Right atrium auricular region (tissue), 2 donors: ENCODE data around the gene PAX8. TPM values are rescaled to one million over a fixed set of nuclear protein-coding genes. Genes with fewer than 3 reads are reported as not detected.

Experiments used
- DNase-seq: peaks from one replicate; pipeline ENCODE4 v3.0.0-alpha.2; 2019; ENCODE audit warnings: low spot score
- H3K27ac ChIP-seq, 2 donors: fragments of 200-600 bp; sonication (generic); 1 replicate in 1 of 2; 2 replicates in 1 of 2; pipeline ENCODE4 v1.5.1; 2016 to 2019
- H3K27me3 ChIP-seq, 2 donors: fragments of 200-600 bp; sonication (generic); one replicate each; pipeline versions ENCODE4 v1.5.1 to v1.6.0; 2017 to 2019
- H3K36me3 ChIP-seq: fragments of 200-600 bp; sonication (generic); one replicate; pipeline ENCODE4 v1.5.1; 2016
- H3K4me1 ChIP-seq, 2 donors: fragments of 200-600 bp; sonication (generic); one replicate each; pipeline versions ENCODE4 v1.5.1 to v1.6.0; 2017 to 2019
- H3K4me3 ChIP-seq, 2 donors: fragments of 200-600 bp; sonication (generic); 1 replicate in 1 of 2; 2 replicates in 1 of 2; pipeline ENCODE4 v1.5.1; 2017 to 2019; ENCODE audit warnings: mild to moderate bottlenecking in 1 of 2, moderate library complexity in 1 of 2
- H3K9me3 ChIP-seq, 2 donors: fragments of 200-600 bp; sonication (generic); one replicate each; pipeline ENCODE4 v1.5.1; 2019
- CTCF ChIP-seq, 2 donors: fragments of 200-600 bp; sonication (generic); IDR thresholded peaks; one replicate each; pipeline ENCODE4 v1.5.1; 2019; ENCODE audit warnings: antibody characterized with exemption in 2 of 2
- total RNA-seq, 2 donors: library from RNA; depleted of rRNA; stranded (reverse); fragments of >200 nt; gene quantifications; one replicate each; pipeline ENCODE4 v1.1.0, GENCODE V29; 2016

PAX8 gene
- total RNA-seq, 2 donors from 2014 or later = 0.37 to 1.2 TPM

- DNase-seq = no peak
- no peaks in the 10 kb centered on the region for H3K36me3 ChIP-seq
- no peak overlapping the region for H3K27ac ChIP-seq
- TF ChIP-seq CTCF (IDR thresholded peaks at IDR 0.05) = no peak
- peaks cover 0 to 28% of the 10 kb centered on the region in 2 donors for H3K4me1 ChIP-seq
- no peaks in the 10 kb centered on the region for H3K27me3 ChIP-seq
- no peak overlapping the region for H3K4me3 ChIP-seq
- H3K9me3 ChIP-seq = no peaks in the 10 kb centered on the region
Measured at GRCh38 chr2:113255140-113256070, 23.3 kb downstream of the PAX8 start.

- TF ChIP-seq CTCF (IDR thresholded peaks at IDR 0.05) = no peak
- peaks cover 0 to 34% of the 10 kb centered on the region in 2 donors for H3K4me1 ChIP-seq
- H3K9me3 ChIP-seq = no peaks in the 10 kb centered on the region
- no peaks in the 10 kb centered on the region for H3K27me3 ChIP-seq
- no peak overlapping the region for H3K27ac ChIP-seq
- no peak overlapping the region for H3K4me3 ChIP-seq
- DNase-seq = no peak
- H3K36me3 ChIP-seq = no peaks in the 10 kb centered on the region
Measured at GRCh38 chr2:113253453-113253852, 25.3 kb downstream of the PAX8 start.

GRCh38 chr2:113252047-113252590 is 26.6 kb downstream of the PAX8 start:
- Histone ChIP-seq H3K36me3 (no peaks in the 10 kb centered on the region), H3K27me3 (no peaks in the 10 kb centered on the region), H3K4me1 (peaks cover 0 to 21% of the 10 kb centered on the region in 2 donors), H3K9me3 (no peaks in the 10 kb centered on the region), H3K27ac (peak overlapping the region in 1 of 2 donors; percentile 2), H3K4me3 (no peak overlapping the region)
- no peak for DNase-seq
- no peak for TF ChIP-seq CTCF (IDR thresholded peaks at IDR 0.05)

- H3K4me1 ChIP-seq = peaks cover 0 to 20% of the 10 kb centered on the region in 2 donors
- no peak for DNase-seq
- H3K9me3 ChIP-seq = no peaks in the 10 kb centered on the region
- no peak overlapping the region for H3K27ac ChIP-seq
- H3K27me3 ChIP-seq = no peaks in the 10 kb centered on the region
- no peak overlapping the region for H3K4me3 ChIP-seq
- no peak for TF ChIP-seq CTCF (IDR thresholded peaks at IDR 0.05)
- H3K36me3 ChIP-seq = no peaks in the 10 kb centered on the region
Measured at GRCh38 chr2:113251118-113251517, 27.6 kb downstream of the PAX8 start.

GRCh38 chr2:113248997-113249770 is 29.5 kb downstream of the PAX8 start:
- Histone ChIP-seq H3K27me3 (no peaks in the 10 kb centered on the region), H3K36me3 (no peaks in the 10 kb centered on the region), H3K9me3 (no peaks in the 10 kb centered on the region), H3K27ac (no peak overlapping the region), H3K4me3 (no peak overlapping the region), H3K4me1 (peaks cover 0 to 25% of the 10 kb centered on the region in 2 donors)
- DNase-seq = peak; percentile 93
- peak; percentile 77 to 93 for TF ChIP-seq CTCF (IDR thresholded peaks at IDR 0.05)
